ENCODE measurements around the gene TRIM2.

TRIM2 gene

GRCh38 chr4:153271820-153272219 is 67.6 kb downstream of the TRIM2 start:
- Histone ChIP-seq H3K4me2 (ENCODE audit: insufficient read depth, low read length, poor library complexity, severe bottlenecking) (no peak overlapping the region), H4K91ac (ENCODE audit: low read depth, low read length, poor library complexity) (no peak overlapping the region), H2AFZ (ENCODE audit: low read length) (no peak overlapping the region), H3K27ac (replicated peaks; ENCODE audit: low read length) (no peak overlapping the region), H3K9ac (ENCODE audit: low read depth, low read length, poor library complexity) (no peak overlapping the region), H3K4ac (ENCODE audit: low read length) (no peak overlapping the region), H2AK5ac (ENCODE audit: low read depth, low read length) (no peak overlapping the region), H3K18ac (ENCODE audit: low read length) (no peak overlapping the region), H2BK12ac (ENCODE audit: low read length) (no peak overlapping the region), H3K27me3 (ENCODE audit: control insufficient read depth in 3 of 3, insufficient read depth in 3 of 3, low read depth in 1 of 3, low read length in 3 of 3) (no peaks in the 10 kb centered on the region), H2BK15ac (ENCODE audit: low read length) (no peak overlapping the region), H3K36me3 (replicated peaks in 1 of 2; ENCODE audit: control insufficient read depth in 2 of 2, insufficient read depth in 2 of 2, low read length in 2 of 2) (peaks cover 14 to 64% of the 10 kb centered on the region in 2 donors), H3K23ac (ENCODE audit: low read depth, low read length, poor library complexity) (no peak overlapping the region), H3K79me1 (ENCODE audit: low read depth, low read length) (no peaks in the 10 kb centered on the region), H3K4me3 (ENCODE audit: low read length in 2 of 2) (no peak overlapping the region), H2BK5ac (ENCODE audit: low read length) (no peak overlapping the region), H4K8ac (ENCODE audit: low read depth, low read length) (no peak overlapping the region), H2BK120ac (ENCODE audit: low read depth, low read length) (no peak overlapping the region), H3K14ac (ENCODE audit: low read length) (no peak overlapping the region), H3K4me1 (ENCODE audit: control insufficient read depth in 2 of 2, insufficient read depth in 1 of 2, low read depth in 1 of 2, low read length in 2 of 2) (peaks cover 3 to 24% of the 10 kb centered on the region in 2 donors), H3K9me3 (replicated peaks in 1 of 2; ENCODE audit: control insufficient read depth in 2 of 2, insufficient read depth in 1 of 2, low read depth in 1 of 2, low read length in 2 of 2) (peaks cover 0 to 3% of the 10 kb centered on the region in 2 donors)
- no peak for DNase-seq (ENCODE audit: low spot score)
- WGBS, 2 donors (ENCODE audit: extremely low coverage in 2 of 2, insufficient read length in 2 of 2, insufficient replicate concordance in 1 of 2), result no CpG with 5 or more reads among the region's 2 CpGs

GRCh38 chr4:153273751-153274150 is 69.5 kb downstream of the TRIM2 start:
- H3K4me3 ChIP-seq (ENCODE audit: low read length in 2 of 2), result no peak overlapping the region
- H3K27me3 ChIP-seq (ENCODE audit: control insufficient read depth in 3 of 3, insufficient read depth in 3 of 3, low read depth in 1 of 3, low read length in 3 of 3), result no peaks in the 10 kb centered on the region
- peaks cover 18 to 83% of the 10 kb centered on the region in 2 donors for H3K36me3 ChIP-seq (replicated peaks in 1 of 2; ENCODE audit: control insufficient read depth in 2 of 2, insufficient read depth in 2 of 2, low read length in 2 of 2)
- H3K18ac ChIP-seq (ENCODE audit: low read length), result no peak overlapping the region
- WGBS, 2 donors (ENCODE audit: extremely low coverage in 2 of 2, insufficient read length in 2 of 2, insufficient replicate concordance in 1 of 2), result no CpG with 5 or more reads among the region's 1 CpG
- no peak overlapping the region for H3K27ac ChIP-seq (replicated peaks; ENCODE audit: low read length)
- H4K8ac ChIP-seq (ENCODE audit: low read depth, low read length), result no peak overlapping the region
- no peak for DNase-seq (ENCODE audit: low spot score)
- H2AFZ ChIP-seq (ENCODE audit: low read length), result no peak overlapping the region
- H2BK15ac ChIP-seq (ENCODE audit: low read length), result no peak overlapping the region
- no peak overlapping the region for H2AK5ac ChIP-seq (ENCODE audit: low read depth, low read length)
- no peak overlapping the region for H3K4me2 ChIP-seq (ENCODE audit: insufficient read depth, low read length, poor library complexity, severe bottlenecking)
- H2BK12ac ChIP-seq (ENCODE audit: low read length), result no peak overlapping the region
- no peak overlapping the region for H4K91ac ChIP-seq (ENCODE audit: low read depth, low read length, poor library complexity)
- H3K4me1 ChIP-seq (ENCODE audit: control insufficient read depth in 2 of 2, insufficient read depth in 1 of 2, low read depth in 1 of 2, low read length in 2 of 2), result peaks cover 3 to 15% of the 10 kb centered on the region in 2 donors
- H3K79me1 ChIP-seq (ENCODE audit: low read depth, low read length), result no peaks in the 10 kb centered on the region
- no peak overlapping the region for H2BK120ac ChIP-seq (ENCODE audit: low read depth, low read length)
- peaks cover 0 to 3% of the 10 kb centered on the region in 2 donors for H3K9me3 ChIP-seq (replicated peaks in 1 of 2; ENCODE audit: control insufficient read depth in 2 of 2, insufficient read depth in 1 of 2, low read depth in 1 of 2, low read length in 2 of 2)
- H2BK5ac ChIP-seq (ENCODE audit: low read length), result no peak overlapping the region
- no peak overlapping the region for H3K4ac ChIP-seq (ENCODE audit: low read length)
- no peak overlapping the region for H3K9ac ChIP-seq (ENCODE audit: low read depth, low read length, poor library complexity)
- no peak overlapping the region for H3K14ac ChIP-seq (ENCODE audit: low read length)
- H3K23ac ChIP-seq (ENCODE audit: low read depth, low read length, poor library complexity), result no peak overlapping the region

- H3K18ac ChIP-seq (ENCODE audit: low read length), result no peak overlapping the region
- H3K9me3 ChIP-seq (replicated peaks in 1 of 2; ENCODE audit: control insufficient read depth in 2 of 2, insufficient read depth in 1 of 2, low read depth in 1 of 2, low read length in 2 of 2), result peaks cover 0 to 3% of the 10 kb centered on the region in 2 donors
- H3K36me3 ChIP-seq (replicated peaks in 1 of 2; ENCODE audit: control insufficient read depth in 2 of 2, insufficient read depth in 2 of 2, low read length in 2 of 2), result peaks cover 18 to 95% of the 10 kb centered on the region in 2 donors
- H3K14ac ChIP-seq (ENCODE audit: low read length), result no peak overlapping the region
- no peak overlapping the region for H2BK15ac ChIP-seq (ENCODE audit: low read length)
- H4K91ac ChIP-seq (ENCODE audit: low read depth, low read length, poor library complexity), result no peak overlapping the region
- no peak overlapping the region for H3K27ac ChIP-seq (replicated peaks; ENCODE audit: low read length)
- H3K79me1 ChIP-seq (ENCODE audit: low read depth, low read length), result no peaks in the 10 kb centered on the region
- H3K4me1 ChIP-seq (ENCODE audit: control insufficient read depth in 2 of 2, insufficient read depth in 1 of 2, low read depth in 1 of 2, low read length in 2 of 2), result peaks cover 3 to 5% of the 10 kb centered on the region in 2 donors
- no CpG with 5 or more reads among the region's 2 CpGs for WGBS, 2 donors (ENCODE audit: extremely low coverage in 2 of 2, insufficient read length in 2 of 2, insufficient replicate concordance in 1 of 2)
- no peak overlapping the region for H2AK5ac ChIP-seq (ENCODE audit: low read depth, low read length)
- no peaks in the 10 kb centered on the region for H3K27me3 ChIP-seq (ENCODE audit: control insufficient read depth in 3 of 3, insufficient read depth in 3 of 3, low read depth in 1 of 3, low read length in 3 of 3)
- no peak overlapping the region for H3K4ac ChIP-seq (ENCODE audit: low read length)
- no peak for DNase-seq (ENCODE audit: low spot score)
- H2AFZ ChIP-seq (ENCODE audit: low read length), result no peak overlapping the region
- H2BK120ac ChIP-seq (ENCODE audit: low read depth, low read length), result no peak overlapping the region
- H2BK5ac ChIP-seq (ENCODE audit: low read length), result no peak overlapping the region
- no peak overlapping the region for H3K4me3 ChIP-seq (ENCODE audit: low read length in 2 of 2)
- no peak overlapping the region for H4K8ac ChIP-seq (ENCODE audit: low read depth, low read length)
- H3K23ac ChIP-seq (ENCODE audit: low read depth, low read length, poor library complexity), result no peak overlapping the region
- H3K9ac ChIP-seq (ENCODE audit: low read depth, low read length, poor library complexity), result no peak overlapping the region
- H2BK12ac ChIP-seq (ENCODE audit: low read length), result no peak overlapping the region
- H3K4me2 ChIP-seq (ENCODE audit: insufficient read depth, low read length, poor library complexity, severe bottlenecking), result no peak overlapping the region
These were observed 70.7 kb downstream of the TRIM2 start for GRCh38 chr4:153274967-153275366.

GRCh38 chr4:153275380-153276276 is 71.4 kb downstream of the TRIM2 start:
- Histone ChIP-seq H2BK5ac (ENCODE audit: low read length) (no peak overlapping the region), H3K9ac (ENCODE audit: low read depth, low read length, poor library complexity) (no peak overlapping the region), H3K23ac (ENCODE audit: low read depth, low read length, poor library complexity) (no peak overlapping the region), H3K9me3 (replicated peaks in 1 of 2; ENCODE audit: control insufficient read depth in 2 of 2, insufficient read depth in 1 of 2, low read depth in 1 of 2, low read length in 2 of 2) (peaks cover 0 to 3% of the 10 kb centered on the region in 2 donors), H3K79me1 (ENCODE audit: low read depth, low read length) (no peaks in the 10 kb centered on the region), H2BK12ac (ENCODE audit: low read length) (no peak overlapping the region), H2BK120ac (ENCODE audit: low read depth, low read length) (no peak overlapping the region), H3K4me1 (ENCODE audit: control insufficient read depth in 2 of 2, insufficient read depth in 1 of 2, low read depth in 1 of 2, low read length in 2 of 2) (no peaks in the 10 kb centered on the region), H3K18ac (ENCODE audit: low read length) (no peak overlapping the region), H3K4ac (ENCODE audit: low read length) (no peak overlapping the region), H3K27me3 (ENCODE audit: control insufficient read depth in 3 of 3, insufficient read depth in 3 of 3, low read depth in 1 of 3, low read length in 3 of 3) (no peaks in the 10 kb centered on the region), H3K36me3 (replicated peaks in 1 of 2; ENCODE audit: control insufficient read depth in 2 of 2, insufficient read depth in 2 of 2, low read length in 2 of 2) (peaks cover 18 to 95% of the 10 kb centered on the region in 2 donors), H2BK15ac (ENCODE audit: low read length) (no peak overlapping the region), H3K27ac (replicated peaks; ENCODE audit: low read length) (no peak overlapping the region), H3K4me2 (ENCODE audit: insufficient read depth, low read length, poor library complexity, severe bottlenecking) (no peak overlapping the region), H3K4me3 (ENCODE audit: low read length in 2 of 2) (no peak overlapping the region), H3K14ac (ENCODE audit: low read length) (no peak overlapping the region), H4K8ac (ENCODE audit: low read depth, low read length) (no peak overlapping the region), H4K91ac (ENCODE audit: low read depth, low read length, poor library complexity) (no peak overlapping the region), H2AFZ (ENCODE audit: low read length) (no peak overlapping the region), H2AK5ac (ENCODE audit: low read depth, low read length) (no peak overlapping the region)
- no peak for DNase-seq (ENCODE audit: low spot score)
- no CpG with 5 or more reads among the region's 13 CpGs for WGBS, 2 donors (ENCODE audit: extremely low coverage in 2 of 2, insufficient read length in 2 of 2, insufficient replicate concordance in 1 of 2)
